Heart left ventricle (tissue), 16 donors: ENCODE measurements around the gene JUND. TPM values are rescaled to one million over a fixed set of nuclear protein-coding genes. Genes with fewer than 3 reads are reported as not detected.

Source experiments
- ATAC-seq, 4 donors: fragments of 200-7000 bp; cut with Tn5 transposase; one replicate each; pipeline ENCODE4 v1.9.1; 2020 to 2022; ENCODE audit warnings: moderate library complexity in 4 of 4, mild to moderate bottlenecking in 3 of 4, moderate number of reproducible peaks in 1 of 4
- DNase-seq, 5 donors: peaks; one replicate each; pipeline ENCODE4 v3.0.0-alpha.2; 2020
- H3K27ac ChIP-seq, 12 donors: fragments of 200-600 bp; sonication (generic) in 4 of 12; one replicate each; pipeline versions ENCODE4 v1.5.0 to v1.8.0; 2016 to 2022; ENCODE audit warnings: mild to moderate bottlenecking in 2 of 12
- H3K27me3 ChIP-seq, 9 donors: fragments of 200-600 bp; sonication (generic) in 2 of 9; one replicate each; pipeline versions ENCODE4 v1.5.1 to v1.8.0; 2016 to 2022; ENCODE audit warnings: mild to moderate bottlenecking in 3 of 9
- H3K36me3 ChIP-seq, 9 donors: fragments of 200-600 bp; sonication (generic) in 2 of 9; one replicate each; pipeline versions ENCODE4 v1.5.0 to v1.8.0; 2018 to 2022; ENCODE audit warnings: mild to moderate bottlenecking in 2 of 9
- H3K4me1 ChIP-seq, 12 donors: fragments of 200-600 bp; sonication (generic) in 4 of 12; one replicate each; pipeline versions ENCODE4 v1.5.0 to v1.8.0; 2016 to 2022; ENCODE audit warnings: mild to moderate bottlenecking in 3 of 12
- H3K4me3 ChIP-seq, 12 donors: fragments of 200-600 bp; sonication (generic) in 4 of 12; one replicate each; pipeline versions ENCODE4 v1.5.0 to v1.8.0; 2017 to 2022; ENCODE audit warnings: mild to moderate bottlenecking in 9 of 12, moderate library complexity in 4 of 12
- H3K9me3 ChIP-seq, 12 donors: fragments of 200-600 bp; sonication (generic) in 4 of 12; one replicate each; pipeline versions ENCODE4 v1.5.0 to v1.8.0; 2016 to 2022; ENCODE audit warnings: mild to moderate bottlenecking in 1 of 12
- CTCF ChIP-seq, 12 donors: fragments of 200-600 bp; sonication (generic) in 4 of 12; IDR thresholded peaks; one replicate each; pipeline versions ENCODE4 v1.5.0 to v1.8.0; 2018 to 2022; ENCODE audit warnings: antibody characterized with exemption in 12 of 12, mild to moderate bottlenecking in 5 of 12
- POLR2A ChIP-seq, 2 donors: fragments of 450-650 bp; IDR thresholded peaks; one replicate each; pipeline ENCODE4 v1.6.1; 2017; ENCODE audit warnings: antibody characterized with exemption in 2 of 2, mild to moderate bottlenecking in 2 of 2, moderate library complexity in 2 of 2
- WGBS, 4 donors: extraction: QIAGEN DNeasy Blood & Tissue Kit in 2 of 4; methylation state at CpG; one replicate each; pipeline versions ENCODE4 v1.1.5 to v1.1.7; 2013 to 2018; 5-methylcytosine and 5-hydroxymethylcytosine counted together
- intact Hi-C, 10 donors: fragments of 100-400 bp; cut with DNase I; formaldehyde crosslinking; loops; one replicate each; pipeline versions ENCODE4 v1.11.1 to v1.14.2; 2022
- polyA plus RNA-seq, 2 donors: library from polyadenylated mRNA; stranded (reverse); fragments of 200-250 nt; gene quantifications; one replicate each; pipeline ENCODE4 v1.2.3, GENCODE V29; 2013
- total RNA-seq, 9 donors: library from RNA; depleted of rRNA in 2 of 9; stranded (reverse); fragments of >200 nt in 2 of 9; fragmentation: NEBNext Ultra II Directional in 3 of 9; extraction: Animal tissue kit (Norgen Biotek cat#: 25700) in 3 of 9; gene quantifications; one replicate each; pipeline versions ENCODE4 v1.1.0 to v1.2.4, GENCODE V29; 2016 to 2023
- donor health status: ischemic (EF 13 %, LVEDD 7.1; RV severe dilation, severe dysfunction).
- donor health status: healthy with polysubstance abuse.
- donor health status: DM: no; HTN: yes; CAD: no.
- donor health status: DM: no; HTN: no; CAD: no.
- donor health status: ischemic (EF 25% LVEDD 6.9; RV normal size, moderate dysfunction).
- donor health status: ischemic (EF 25% LVEDD 5.7; RV mildly dilated, moderate dysfunction).
- donor health status: healthy.
- donor health status: DM: yes; HTN: yes; CAD: no.
- donor health status: ischemic (EF 35%, LVEDD 5.7; RV mildly dilated, moderate dysfunction).
- donor health status: nonischemic (EF 11% LVEDD 7.7; RV severe dilation, severe dysfunction).
- donor health status: DM: yes; HTN: yes; CAD: no.
- donor health status: PGD.
- donor health status: ischemic (EF 29% LVEDD 5.4; RV normal size, mild dysfunction).
- donor health status: nonischemic (EF 23%, LVEDD 6.1; RV moderate dilation, normal function).

Gene JUND
- total and polyA plus RNA-seq, 11 donors = 80.2 to 352 (median 137) TPM

GRCh38 chr19:18261474-18261873 is 19.9 kb downstream of the JUND start:
- H3K4me1 ChIP-seq = no peaks in the 10 kb centered on the region
- H3K27ac ChIP-seq = no peak overlapping the region
- no peak for DNase-seq
- H3K36me3 ChIP-seq = peaks cover 0 to 36% (median 18%) of the 10 kb centered on the region in 9 donors
- no peak for ATAC-seq
- H3K4me3 ChIP-seq = no peak overlapping the region
- intact Hi-C loops = loop anchor here in 1 of 10 donors (5.0 kb wide), 1 partner anchor 141 kb away; no protein-coding TSS in a partner anchor
- H3K9me3 ChIP-seq = no peaks in the 10 kb centered on the region
- no peaks in the 10 kb centered on the region for H3K27me3 ChIP-seq
- 78 to 95% (median 86%) methylated on average over 1 to 2 of the region's 2 CpGs for WGBS, 4 donors
- TF ChIP-seq POLR2A (IDR thresholded peaks at IDR 0.05) = no peak
- no peak for TF ChIP-seq CTCF (IDR thresholded peaks at IDR 0.05)

- DNase-seq = no peak
- TF ChIP-seq POLR2A (IDR thresholded peaks at IDR 0.05) = no peak
- TF ChIP-seq CTCF (IDR thresholded peaks at IDR 0.05) = no peak
- intact Hi-C loops = loop anchor here in 2 of 10 donors (5.0 to 10.0 kb wide), 2 partner anchors 142 to 145 kb away; no protein-coding TSS in a partner anchor
- H3K4me3 ChIP-seq = no peak overlapping the region
- H3K36me3 ChIP-seq = peaks cover 0 to 21% (median 4%) of the 10 kb centered on the region in 9 donors
- H3K27me3 ChIP-seq = peaks cover 0 to 10% (median 0%) of the 10 kb centered on the region in 9 donors
- no peaks in the 10 kb centered on the region for H3K9me3 ChIP-seq
- WGBS, 4 donors = 90 to 97% (median 93%) methylated on average over 3 to 4 of the region's 4 CpGs
- H3K27ac ChIP-seq = no peak overlapping the region
- H3K4me1 ChIP-seq = no peaks in the 10 kb centered on the region
- ATAC-seq = no peak
Measured at GRCh38 chr19:18259893-18260292, 21.5 kb downstream of the JUND start.

GRCh38 chr19:18257503-18258470 is 23.6 kb downstream of the JUND start:
- H3K27ac ChIP-seq = no peak overlapping the region
- DNase-seq = no peak
- WGBS, 4 donors = 81 to 93% (median 90%) methylated on average over 13 to 55 of the region's 55 CpGs
- peaks cover 0 to 6% (median 0%) of the 10 kb centered on the region in 9 donors for H3K36me3 ChIP-seq
- intact Hi-C loops = loop anchor here in 1 of 10 donors (10.0 kb wide), 1 partner anchor 147 kb away; no protein-coding TSS in a partner anchor
- peaks cover 0 to 10% (median 0%) of the 10 kb centered on the region in 12 donors for H3K4me1 ChIP-seq
- TF ChIP-seq POLR2A (IDR thresholded peaks at IDR 0.05) = no peak
- no peak for TF ChIP-seq CTCF (IDR thresholded peaks at IDR 0.05)
- no peak overlapping the region for H3K4me3 ChIP-seq
- H3K27me3 ChIP-seq = peaks cover 0 to 12% (median 4%) of the 10 kb centered on the region in 9 donors
- H3K9me3 ChIP-seq = no peaks in the 10 kb centered on the region
- no peak for ATAC-seq
